B cell (primary cell): Measurements from ENCODE around the gene CSF1R.

Experiments
- EZH2 ChIP-seq: IDR thresholded peaks from 2 replicates; pipeline ENCODE4 v1.6.1; 2012; ENCODE audit warnings: borderline replicate concordance, low read depth, mild to moderate bottlenecking, moderate library complexity, low read length; ENCODE audit not compliant: insufficient read depth, poor library complexity, severe bottlenecking
- TF ChIP-seq, protein P1 (sequence below): fragments of 200-600 bp; IDR thresholded peaks from one replicate; pipeline ENCODE4 v1.8.0; 2022; ENCODE audit warnings: antibody characterized with exemption, mild to moderate bottlenecking

DNA sequence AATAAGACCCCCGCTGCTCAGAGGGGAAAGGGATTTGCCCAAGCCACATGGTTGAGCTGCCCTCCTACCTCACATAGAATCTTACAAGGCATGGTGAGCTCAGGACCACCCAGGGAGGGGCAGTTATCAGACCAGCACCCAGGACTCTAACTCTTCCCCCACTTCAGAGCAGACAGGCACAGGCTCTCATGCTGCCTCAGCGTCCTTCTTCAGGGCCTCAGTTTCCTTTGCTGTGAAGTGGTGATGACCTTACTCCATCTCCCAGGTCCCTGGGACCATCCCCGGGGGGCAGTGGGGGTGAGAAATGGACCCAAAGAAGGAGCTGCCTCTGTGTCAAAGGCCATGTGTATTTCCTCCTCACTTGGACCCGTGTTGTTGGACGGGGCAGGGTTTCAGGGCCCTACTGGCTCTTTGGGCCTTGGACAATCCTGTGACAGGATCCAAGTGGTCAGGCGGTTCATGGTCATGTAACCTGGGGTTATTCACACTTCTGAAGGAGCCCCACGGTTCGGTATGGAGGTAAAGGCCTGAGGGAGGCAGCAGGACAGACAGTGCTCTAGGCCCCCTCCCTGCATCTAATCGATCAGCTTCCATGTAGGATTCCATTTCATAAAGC lies 31.7 kb upstream of the CSF1R start:
- TF ChIP-seq, protein P1, sequence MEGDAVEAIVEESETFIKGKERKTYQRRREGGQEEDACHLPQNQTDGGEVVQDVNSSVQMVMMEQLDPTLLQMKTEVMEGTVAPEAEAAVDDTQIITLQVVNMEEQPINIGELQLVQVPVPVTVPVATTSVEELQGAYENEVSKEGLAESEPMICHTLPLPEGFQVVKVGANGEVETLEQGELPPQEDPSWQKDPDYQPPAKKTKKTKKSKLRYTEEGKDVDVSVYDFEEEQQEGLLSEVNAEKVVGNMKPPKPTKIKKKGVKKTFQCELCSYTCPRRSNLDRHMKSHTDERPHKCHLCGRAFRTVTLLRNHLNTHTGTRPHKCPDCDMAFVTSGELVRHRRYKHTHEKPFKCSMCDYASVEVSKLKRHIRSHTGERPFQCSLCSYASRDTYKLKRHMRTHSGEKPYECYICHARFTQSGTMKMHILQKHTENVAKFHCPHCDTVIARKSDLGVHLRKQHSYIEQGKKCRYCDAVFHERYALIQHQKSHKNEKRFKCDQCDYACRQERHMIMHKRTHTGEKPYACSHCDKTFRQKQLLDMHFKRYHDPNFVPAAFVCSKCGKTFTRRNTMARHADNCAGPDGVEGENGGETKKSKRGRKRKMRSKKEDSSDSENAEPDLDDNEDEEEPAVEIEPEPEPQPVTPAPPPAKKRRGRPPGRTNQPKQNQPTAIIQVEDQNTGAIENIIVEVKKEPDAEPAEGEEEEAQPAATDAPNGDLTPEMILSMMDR: no peak
- no peak for TF ChIP-seq EZH2
